DMS 273 (cell line): ENCODE data around the gene SKIDA1.
"Not testable (repeated sequence)": the region's sequence is repeated elsewhere in the genome, so short reads cannot be mapped to it uniquely, and the experiment has no call there.

Source experiments
- DNase-seq: peaks from one replicate; lab custom pipeline; 2025; ENCODE audit not compliant: unreplicated experiment; lab: John Stamatoyannopoulos, UW

SKIDA1 gene

DNA sequence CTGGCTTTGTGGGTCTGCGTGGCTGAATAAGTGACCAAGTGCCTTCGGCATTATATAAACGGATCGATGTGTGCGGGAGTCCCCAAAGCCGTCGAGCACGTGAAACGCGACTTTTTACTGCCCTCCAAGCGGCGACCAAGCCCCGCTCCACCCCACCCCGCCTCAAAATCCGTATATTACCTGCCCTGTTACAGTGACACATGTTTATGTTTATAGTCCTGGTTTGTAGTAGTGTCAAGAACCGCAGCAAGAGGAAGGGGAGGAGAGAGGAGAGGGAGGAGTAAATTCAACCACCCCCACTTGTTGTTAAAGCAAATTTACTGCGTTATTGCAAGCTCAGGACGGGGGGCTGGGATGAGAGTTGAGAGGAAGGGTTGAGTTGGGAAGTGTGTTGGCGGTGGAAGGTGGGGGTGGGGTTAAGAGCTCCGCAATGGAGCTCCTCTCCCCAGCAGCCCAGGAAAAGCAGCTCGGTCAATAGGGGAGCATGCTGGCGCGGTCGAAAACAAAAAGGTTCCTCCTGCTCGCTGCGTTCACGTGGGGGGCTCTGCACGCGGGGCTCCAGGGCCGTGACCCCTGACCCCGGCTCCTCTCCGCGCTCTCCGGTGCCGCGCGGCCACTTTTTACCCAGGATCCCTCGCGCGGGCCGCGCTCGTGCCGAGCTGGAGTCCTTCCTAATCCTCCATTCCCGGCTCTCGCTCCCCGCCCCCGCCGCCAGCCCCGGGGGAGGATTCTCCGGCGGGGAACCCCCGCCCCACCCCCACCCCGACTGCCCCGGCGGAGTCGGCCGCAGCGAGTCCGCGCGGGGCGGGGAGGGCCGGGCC lies at the start of gene SKIDA1:
TSS of gene SKIDA1 (minus strand) at position 316 of the 821 bp plus-strand sequence. CDS start 7,860 bp downstream, outside the sequence.
- DNase-seq, result peak; percentile 90

DNA sequence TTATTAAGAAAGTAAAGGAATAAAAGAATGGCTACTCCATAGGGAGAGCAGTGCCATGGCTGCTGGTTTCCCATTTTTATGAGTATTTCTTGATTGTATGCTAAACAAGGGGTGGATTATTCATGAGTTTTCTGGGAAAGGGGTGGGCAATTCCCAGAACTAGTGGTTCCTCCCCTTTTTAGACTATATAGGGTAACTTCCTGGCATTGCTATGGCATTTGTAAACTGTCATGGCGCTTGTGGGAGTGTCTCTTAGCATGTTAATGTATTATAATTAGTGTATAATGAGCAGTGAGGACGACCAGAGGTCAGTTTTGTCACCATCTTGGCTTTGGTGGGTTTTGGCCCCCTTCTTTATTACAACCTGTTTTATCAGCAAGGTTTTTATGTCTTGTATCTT lies 49.0 kb upstream of the SKIDA1 start:
- not testable (repeated sequence) for DNase-seq

DNA sequence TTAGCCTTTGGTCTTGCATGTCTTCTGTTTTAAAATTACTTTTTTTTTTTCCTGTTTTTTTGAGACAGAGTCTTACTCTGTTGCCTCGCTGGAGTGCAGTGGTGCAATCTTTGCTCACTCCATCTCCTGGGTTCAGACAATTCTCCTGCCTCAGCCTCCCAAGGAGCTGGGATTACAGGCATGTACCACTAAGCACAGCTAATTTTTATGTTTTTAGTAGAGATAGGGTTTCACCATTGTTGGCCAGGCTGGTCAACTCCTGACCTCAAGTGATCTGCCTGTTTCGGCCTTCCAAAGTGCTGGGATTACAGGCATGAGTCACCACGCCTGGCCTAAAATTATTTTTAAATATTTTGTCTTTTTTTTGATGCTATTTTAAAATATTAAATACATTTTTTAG lies 47.1 kb upstream of the SKIDA1 start:
- no peak for DNase-seq

GRCh38 chr10:21570761-21571521 lies 45.5 kb upstream of the SKIDA1 start:
- DNase-seq, result no peak

GRCh38 chr10:21558984-21559383 lies 33.5 kb upstream of the SKIDA1 start:
- not testable (repeated sequence) for DNase-seq

GRCh38 chr10:21556527-21556926 lies 31.0 kb upstream of the SKIDA1 start:
- DNase-seq, result no peak

- DNase-seq, result no peak
These were observed 27.2 kb upstream of the SKIDA1 start for GRCh38 chr10:21552638-21553037.

GRCh38 chr10:21547246-21547645 lies 21.8 kb upstream of the SKIDA1 start:
- DNase-seq, result no peak

DNA sequence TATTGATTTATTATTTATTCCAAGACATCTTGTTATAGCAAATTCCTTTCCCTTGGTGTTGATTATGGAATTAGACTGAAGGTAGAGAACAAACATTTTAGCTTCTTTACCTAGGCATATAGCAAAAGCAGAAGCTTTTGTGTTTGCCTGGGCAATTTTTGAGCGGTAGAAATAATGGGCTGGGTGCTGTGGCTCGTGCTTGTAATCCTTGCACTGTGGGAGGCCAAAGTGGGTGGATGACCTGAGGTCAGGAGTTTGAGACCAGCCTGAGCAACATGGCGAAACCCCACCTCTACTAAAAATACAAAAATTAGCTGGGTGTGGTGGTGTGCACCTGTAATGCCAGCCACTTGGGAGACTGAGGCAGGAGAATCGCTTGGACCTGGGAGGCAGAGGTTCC lies 15.2 kb upstream of the SKIDA1 start:
- DNase-seq, result not testable (repeated sequence)

- no peak for DNase-seq
These were observed 11.4 kb upstream of the SKIDA1 start for GRCh38 chr10:21536874-21537273.

DNA sequence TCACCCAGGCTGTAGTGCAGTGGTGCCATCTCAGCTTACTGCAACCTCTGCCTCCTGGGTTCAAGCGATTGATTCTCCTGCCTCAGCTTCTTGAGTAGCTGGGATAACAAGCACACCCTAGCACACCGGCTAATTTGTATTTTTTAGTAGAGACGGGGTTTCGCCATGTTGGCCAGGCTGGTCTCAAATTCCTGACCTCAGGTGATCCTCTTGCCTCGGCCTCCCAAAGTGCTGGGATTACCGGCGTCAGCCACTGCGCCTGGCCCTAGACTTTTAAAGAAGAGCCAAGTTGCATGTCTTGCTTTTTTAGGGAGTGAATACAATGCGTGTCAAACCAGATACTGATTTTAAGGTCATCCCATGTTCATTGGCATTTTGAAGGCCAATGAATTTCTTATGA lies 10.5 kb upstream of the SKIDA1 start:
- not testable (repeated sequence) for DNase-seq

GRCh38 chr10:21535494-21535965 lies 10.0 kb upstream of the SKIDA1 start:
- DNase-seq, result no peak

DNA sequence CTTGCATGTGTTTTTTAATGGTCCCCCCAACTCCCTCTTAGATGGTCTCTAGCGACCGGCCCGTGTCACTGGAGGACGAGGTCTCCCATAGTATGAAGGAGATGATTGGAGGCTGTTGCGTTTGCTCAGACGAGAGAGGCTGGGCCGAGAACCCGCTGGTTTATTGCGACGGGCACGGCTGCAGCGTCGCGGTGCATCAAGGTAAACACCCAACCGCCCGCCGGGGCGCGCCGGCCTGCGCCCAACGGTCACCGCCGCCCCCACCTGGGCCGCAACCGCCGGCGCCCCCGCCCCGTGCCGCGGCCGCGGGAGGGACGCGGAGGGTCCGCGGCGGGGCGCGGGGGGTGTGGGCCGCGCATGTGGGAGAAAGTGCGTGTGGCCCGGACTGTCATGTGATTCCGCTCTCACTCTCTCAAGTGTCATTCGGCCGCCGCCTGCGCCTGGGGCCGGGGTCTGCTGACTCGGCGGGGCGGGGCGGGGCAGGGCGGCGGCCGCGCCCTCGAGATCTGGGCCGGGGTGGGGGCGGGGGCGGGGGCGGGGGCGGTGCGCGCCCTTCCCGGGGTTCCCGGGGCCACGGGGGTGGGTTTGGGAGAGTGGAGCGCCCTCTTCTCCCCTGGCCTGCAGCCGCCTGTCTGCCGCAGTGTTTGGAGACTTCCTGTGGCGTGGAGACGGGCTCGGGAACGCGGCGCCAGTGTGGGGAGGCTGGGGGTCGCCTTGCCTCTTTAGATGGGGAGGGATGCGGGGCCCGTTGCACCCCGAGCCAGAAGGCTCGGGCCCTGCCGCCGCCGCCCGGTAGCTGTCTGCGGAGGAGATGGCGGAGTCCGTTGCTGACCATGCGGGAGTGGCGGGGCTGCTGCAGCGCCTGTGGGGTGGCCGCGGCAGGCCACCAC lies 9.4 kb upstream of the SKIDA1 start:
- DNase-seq, result peak; percentile 60

- DNase-seq, result no peak
These were observed 8.8 kb upstream of the SKIDA1 start for GRCh38 chr10:21534280-21534586.

DNA sequence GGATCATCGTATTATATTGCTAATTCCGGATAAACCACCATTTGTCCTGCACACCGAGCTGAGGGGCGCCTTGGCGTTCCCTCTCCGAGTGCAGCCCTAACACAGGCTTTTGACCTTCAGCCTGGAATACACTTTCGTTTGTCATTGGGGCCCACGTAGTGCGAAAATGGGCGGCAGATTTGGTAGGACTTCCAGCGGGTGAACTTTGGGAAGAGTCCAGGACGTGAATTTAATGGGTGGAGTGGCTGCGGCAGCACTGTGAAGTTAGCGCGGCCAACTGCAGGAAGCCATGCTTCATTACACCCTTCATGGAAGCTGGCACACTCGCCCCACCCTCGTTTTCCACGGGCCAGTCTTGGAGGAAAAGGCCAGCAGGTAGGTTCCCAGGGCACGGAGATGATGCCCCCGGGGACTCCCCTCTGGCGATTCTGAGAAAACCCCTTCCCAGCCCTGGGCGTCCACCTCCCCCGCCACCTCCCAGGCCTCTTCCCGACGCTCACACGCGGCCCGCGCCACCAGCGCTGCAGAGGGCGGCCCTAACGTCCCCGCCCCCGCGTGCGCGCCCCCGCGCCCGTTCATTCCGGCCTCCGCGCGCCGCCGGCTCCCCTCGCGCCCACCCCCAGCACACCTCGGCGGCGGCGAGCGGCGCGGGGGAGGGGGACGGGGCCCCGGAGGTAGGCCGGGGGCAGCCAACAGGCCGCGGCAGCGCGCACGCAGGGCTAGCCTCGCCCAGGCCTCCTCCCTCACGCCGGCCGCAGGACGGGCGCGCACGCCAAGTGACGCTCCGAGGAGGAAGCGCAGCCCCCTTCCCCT lies 8.2 kb upstream of the SKIDA1 start, which contains the start of gene MLLT10:
TSS of gene MLLT10 (plus strand) at position 766 of the 813 bp plus-strand sequence. CDS start 413 bp downstream, outside the sequence.
- DNase-seq, result peak; percentile 98

DNA sequence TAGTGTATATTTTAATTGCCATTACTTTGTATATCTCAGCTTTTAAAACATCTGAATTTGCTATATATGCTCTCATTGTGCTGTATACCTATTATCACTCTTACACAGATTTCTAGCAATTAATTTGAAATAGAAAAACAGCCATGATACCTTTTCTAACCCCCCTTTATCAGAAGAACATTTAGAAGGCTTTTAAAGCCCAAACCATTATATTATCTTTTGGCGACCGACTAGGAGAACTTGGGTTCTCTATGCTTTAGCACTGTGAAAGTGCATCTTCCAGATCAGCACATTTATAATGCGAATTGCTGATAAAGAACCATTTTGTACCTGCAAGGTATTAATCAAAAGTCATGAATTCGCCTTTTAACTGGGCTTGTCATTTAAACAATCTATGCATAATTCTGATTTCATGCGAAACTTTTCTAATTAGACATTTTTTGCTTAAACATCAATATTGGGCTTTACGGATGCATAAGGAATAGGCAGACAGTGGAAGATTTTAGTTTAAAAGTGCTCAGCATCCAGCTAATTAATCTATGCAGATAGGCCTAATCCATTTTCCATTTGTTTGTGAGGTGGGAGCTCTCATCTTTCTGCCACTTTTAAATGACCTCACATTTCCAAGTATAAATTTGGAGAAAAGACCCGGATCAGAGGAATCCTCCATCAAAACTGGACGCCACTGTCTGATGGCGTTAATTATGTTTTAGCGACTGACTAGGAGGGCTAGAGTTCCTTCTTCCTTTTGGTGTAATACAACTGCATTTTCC lies 7.4 kb upstream of the SKIDA1 start:
- peak; percentile 44 for DNase-seq

GRCh38 chr10:21531164-21531563 lies 5.7 kb upstream of the SKIDA1 start:
- peak; percentile 14 for DNase-seq

DNA sequence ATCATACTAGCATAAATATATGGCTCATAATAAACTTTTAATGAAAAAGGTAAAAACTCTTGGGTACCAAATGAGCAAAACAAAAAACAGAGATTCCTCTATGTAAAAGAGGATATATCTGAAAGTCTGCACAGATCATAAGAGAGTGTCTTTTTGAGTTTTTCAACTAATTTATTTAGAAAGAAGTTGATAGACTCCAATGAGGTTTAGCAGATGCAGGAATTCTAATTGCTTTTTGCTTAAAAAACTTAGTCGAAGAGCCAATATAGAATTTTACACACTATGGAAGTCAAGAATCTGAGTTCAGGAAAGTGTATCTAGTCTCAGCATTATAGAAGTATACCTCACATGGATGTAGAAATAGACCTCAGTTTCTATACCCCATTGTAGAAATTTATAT lies 5.2 kb upstream of the SKIDA1 start:
- peak; percentile 14 for DNase-seq

DNA sequence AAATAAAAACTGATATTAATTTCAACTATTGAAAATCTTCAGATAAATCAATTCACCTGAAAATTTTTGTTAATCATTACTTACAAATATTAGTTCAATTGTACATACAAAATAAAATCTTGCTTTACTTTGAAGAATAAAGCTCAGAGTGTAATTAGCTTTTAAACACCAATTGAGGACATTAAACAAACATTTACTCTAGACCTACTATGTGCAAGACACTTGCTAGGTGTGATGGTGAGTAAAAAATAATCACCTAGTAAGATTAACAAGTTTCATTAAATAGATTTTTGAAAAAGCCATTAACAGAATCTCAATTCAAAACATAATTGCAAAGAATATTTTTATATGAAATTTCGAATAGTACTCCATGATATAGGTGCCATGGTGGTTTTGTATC lies 4.7 kb upstream of the SKIDA1 start:
- no peak for DNase-seq
